ENCODE measurements around the gene ANGPTL4. TPM values are rescaled to one million over a fixed set of nuclear protein-coding genes. Genes with fewer than 3 reads are reported as not detected.
A peak's percentile ranks its signal among the peaks of the same experiment; 100 is the strongest.

The ANGPTL4 gene
- total and polyA plus RNA-seq, 2 of the 13 experiments (the other 11 are each of a cell fraction or from before 2014, with no cell fraction given), result 0.80 to 21.7 TPM

GRCh38 chr19:8373867-8374813 lies 10.2 kb downstream of the ANGPTL4 start (continued):
- peak; percentile 72; the same call in 1 of the 2 replicates for TF ChIP-seq YEATS2 (CRISPR knock-in tag; IDR thresholded peaks at IDR 0.05; ENCODE audit: borderline replicate concordance)
- no peak; the same call in 1 of the 2 replicates for TF ChIP-seq RFXAP (CRISPR knock-in tag; IDR thresholded peaks at IDR 0.05; ENCODE audit: borderline replicate concordance)
- no peak for TF ChIP-seq JDP2 (CRISPR knock-in tag; IDR thresholded peaks at IDR 0.05; ENCODE audit: borderline replicate concordance)
- no peak for TF ChIP-seq MXD4 (CRISPR knock-in tag; IDR thresholded peaks at IDR 0.05)
- TF ChIP-seq ATF2 (CRISPR knock-in tag; IDR thresholded peaks at IDR 0.05), result peak; percentile 79; the same call in 1 of the 2 replicates
- TF ChIP-seq ZNF83 (CRISPR knock-in tag; IDR thresholded peaks at IDR 0.05; ENCODE audit: borderline replicate concordance), result no peak
- peak; percentile 86 for TF ChIP-seq ZNF788 (CRISPR knock-in tag; IDR thresholded peaks at IDR 0.05; ENCODE audit: borderline replicate concordance)
- TF ChIP-seq ZNF839 (CRISPR knock-in tag; IDR thresholded peaks at IDR 0.05; ENCODE audit: borderline replicate concordance), result no peak; the same call in 1 of the 2 replicates
- TF ChIP-seq PLSCR1 (CRISPR knock-in tag; IDR thresholded peaks at IDR 0.05; ENCODE audit: borderline replicate concordance), result no peak
- no peak for TF ChIP-seq KAT2B (IDR thresholded peaks at IDR 0.05; ENCODE audit: borderline replicate concordance, low read depth, low read length)
- TF ChIP-seq EED (CRISPR knock-in tag; IDR thresholded peaks at IDR 0.05), result no peak
- TF ChIP-seq ZNF256 (CRISPR knock-in tag; conservative IDR thresholded peaks at IDR 0.05), result no peak
- no peak for TF ChIP-seq ZFP36 (IDR thresholded peaks at IDR 0.05; ENCODE audit: borderline replicate concordance, low read depth, low read length, partially characterized antibody)
- no peak for TF ChIP-seq KLF13 (CRISPR knock-in tag; IDR thresholded peaks at IDR 0.05)
- TF ChIP-seq SNAPC4 (CRISPR knock-in tag; IDR thresholded peaks at IDR 0.05), result no peak
- TF ChIP-seq RFX3 (CRISPR knock-in tag; IDR thresholded peaks at IDR 0.05), result no peak
- TF ChIP-seq TRAFD1 (CRISPR knock-in tag; IDR thresholded peaks at IDR 0.05; ENCODE audit: borderline replicate concordance), result no peak; the same call in 1 of the 2 replicates
- TF ChIP-seq ZIK1 (CRISPR knock-in tag; IDR thresholded peaks at IDR 0.05; ENCODE audit: borderline replicate concordance, low read depth), result no peak
- peak; percentile 75; the same call in 1 of the 2 replicates for TF ChIP-seq ZNF446 (CRISPR knock-in tag; IDR thresholded peaks at IDR 0.05)
